Stimulated activated CD8-positive, alpha-beta memory T cell treated with anti-CD3 and anti-CD28 coated beads, Interleukin-4, amount 100 ng/mL, for 24 hours (primary cell): ENCODE results near the gene FTL.

Experiments
- DNase-seq: peaks from one replicate; pipeline ENCODE4 v3.0.0-alpha.2; 2020; ENCODE audit warnings: low read depth

The FTL gene

GRCh38 chr19:48966541-48967345 lies 1.6 kb downstream of the FTL start:
- DNase-seq = no peak

GRCh38 chr19:48967346-48968178 lies 2.5 kb downstream of the FTL start:
- DNase-seq = no peak

GRCh38 chr19:48968179-48968661 lies 3.1 kb downstream of the FTL start:
- no peak for DNase-seq

- DNase-seq = no peak
These were observed 3.7 kb downstream of the FTL start for GRCh38 chr19:48968813-48969218.

- no peak for DNase-seq
These were observed 4.4 kb downstream of the FTL start for GRCh38 chr19:48969276-48970138.

- DNase-seq = no peak
These were observed 5.1 kb downstream of the FTL start for GRCh38 chr19:48970139-48970766.

- DNase-seq = peak; percentile 76
These were observed 5.8 kb downstream of the FTL start for GRCh38 chr19:48970923-48971395.

- DNase-seq = no peak
These were observed 11.1 kb downstream of the FTL start for GRCh38 chr19:48975947-48976847.

GRCh38 chr19:48977061-48977460 lies 12.0 kb downstream of the FTL start:
- DNase-seq = no peak

GRCh38 chr19:48982280-48982679 lies 17.2 kb downstream of the FTL start:
- DNase-seq = no peak

GRCh38 chr19:48985711-48986110 lies 20.6 kb downstream of the FTL start:
- no peak for DNase-seq

- no peak for DNase-seq
These were observed 21.1 kb downstream of the FTL start for GRCh38 chr19:48986211-48986610.

GRCh38 chr19:48987323-48987722 lies 22.2 kb downstream of the FTL start:
- DNase-seq = no peak

- DNase-seq = no peak
These were observed 23.2 kb downstream of the FTL start for GRCh38 chr19:48988286-48988685.

GRCh38 chr19:48988860-48989259 lies 23.8 kb downstream of the FTL start:
- no peak for DNase-seq

- DNase-seq = no peak
These were observed 24.7 kb downstream of the FTL start for GRCh38 chr19:48989701-48990291.

- DNase-seq = no peak
These were observed 25.3 kb downstream of the FTL start for GRCh38 chr19:48990400-48990799.

GRCh38 chr19:48991011-48991609 lies 26.0 kb downstream of the FTL start:
- no peak for DNase-seq

GRCh38 chr19:48991873-48992580 lies 26.9 kb downstream of the FTL start:
- no peak for DNase-seq
